Immature natural killer cell (primary cell): ENCODE data around the gene CCNK. TPM values are rescaled to one million over a fixed set of nuclear protein-coding genes. Genes with fewer than 3 reads are reported as not detected.

Experiments used
- DNase-seq, 3 donors: peaks; one replicate each; pipeline ENCODE4 v3.0.0; 2022; ENCODE audit warnings: mixed read lengths in 1 of 3
- H3K27ac Mint-ChIP-seq, 6 donors: one replicate each; pipeline ENCODE4 v1.8.0; 2020; ENCODE audit warnings: mixed read lengths in 6 of 6, mild to moderate bottlenecking in 5 of 6, inconsistent platforms in 4 of 6, moderate library complexity in 3 of 6
- H3K27me3 Mint-ChIP-seq, 3 donors: one replicate each; pipeline ENCODE4 v1.8.0; 2020 to 2021; ENCODE audit warnings: low read depth in 3 of 3, mild to moderate bottlenecking in 3 of 3, mixed read lengths in 3 of 3, moderate library complexity in 3 of 3, inconsistent platforms in 1 of 3
- H3K36me3 Mint-ChIP-seq, 3 donors: one replicate each; pipeline ENCODE4 v1.8.0; 2020; ENCODE audit warnings: mixed read lengths in 3 of 3, inconsistent platforms in 2 of 3, mild to moderate bottlenecking in 2 of 3
- H3K4me1 Mint-ChIP-seq, 2 donors: one replicate each; pipeline ENCODE4 v1.8.0; 2020; ENCODE audit warnings: inconsistent platforms in 2 of 2, mild to moderate bottlenecking in 2 of 2, mixed read lengths in 2 of 2, moderate library complexity in 1 of 2
- H3K4me3 Mint-ChIP-seq, 5 donors: one replicate each; pipeline ENCODE4 v1.8.0; 2020; ENCODE audit warnings: mild to moderate bottlenecking in 5 of 5, mixed read lengths in 5 of 5, inconsistent platforms in 3 of 5, moderate library complexity in 3 of 5
- H3K9me3 Mint-ChIP-seq, 6 donors: one replicate each; pipeline ENCODE4 v1.8.0; 2020; ENCODE audit warnings: mild to moderate bottlenecking in 6 of 6, mixed read lengths in 6 of 6, inconsistent platforms in 4 of 6, moderate library complexity in 3 of 6
- polyA plus RNA-seq, 3 donors: library from polyadenylated mRNA; unstranded; fragments of 300-500 nt; fragmentation: Illumina TruSeq; gene quantifications; one replicate each; pipeline ENCODE4 v1.2.3, GENCODE V29; 2021

The CCNK gene
- 10 to 100 TPM in 2 of 3 donors, 1 to 10 TPM in 1; 5.8 to 32.9 (median 13.2) TPM for polyA plus RNA-seq

DNA sequence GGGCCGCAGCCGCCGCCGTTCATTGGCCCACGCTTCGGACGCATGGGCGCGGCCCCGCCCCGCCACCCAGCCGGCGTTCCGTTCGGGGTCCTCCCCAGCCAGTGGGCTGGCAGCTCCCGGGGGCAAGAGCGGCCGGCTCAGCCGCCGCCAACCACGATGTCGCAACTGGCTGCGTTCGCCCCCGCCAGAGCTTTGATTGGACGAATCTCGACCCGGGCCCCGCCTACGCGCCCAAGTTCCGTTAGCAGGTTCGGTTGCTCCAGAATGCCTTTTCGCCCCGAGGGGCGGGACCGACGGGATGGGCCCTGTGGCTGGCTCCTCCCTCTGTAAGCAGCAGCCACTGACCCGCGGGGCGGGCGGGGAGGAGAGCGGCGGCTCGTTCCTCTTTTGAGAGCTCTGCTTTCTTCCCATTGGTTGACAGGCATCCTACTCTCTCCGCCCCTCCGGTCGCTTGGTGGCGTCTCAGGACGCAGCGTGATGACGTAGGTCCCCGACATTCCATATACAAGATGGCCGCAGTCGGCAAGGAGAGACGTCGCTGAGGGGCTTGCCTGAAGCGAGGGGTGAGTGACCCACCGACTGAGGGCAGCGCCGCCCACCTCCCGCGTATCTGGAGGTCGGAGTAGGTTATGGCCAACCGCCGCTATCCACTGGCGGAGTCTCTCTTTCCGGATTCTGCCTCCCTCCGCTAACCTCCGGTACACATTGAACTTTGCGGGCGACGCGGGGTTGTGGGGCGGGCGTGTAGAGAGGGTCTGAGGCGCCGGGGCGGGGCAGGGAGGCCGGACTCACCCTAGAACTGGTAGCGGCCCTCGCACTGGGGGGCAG is at the start of gene CCNK:
Gene CCNK, plus strand, starts transcription at position 493 of the 828 bp plus-strand sequence. CDS start 11,269 bp downstream, outside the sequence.
- peak; percentile 100 for DNase-seq
- Mint-ChIP-seq H3K36me3 (no peaks in the 10 kb centered on the region), H3K4me3 (peak within 1 kb of the TSS; percentile 93 to 100 (median 99)), H3K4me1 (peaks cover 65 to 85% of the 10 kb centered on the region in 2 donors), H3K27ac (peak within 1 kb of the TSS; percentile 96 to 98 (median 98)), H3K27me3 (peaks cover 6 to 17% (median 9%) of the 10 kb centered on the region in 3 donors), H3K9me3 (no peaks in the 10 kb centered on the region)

DNA sequence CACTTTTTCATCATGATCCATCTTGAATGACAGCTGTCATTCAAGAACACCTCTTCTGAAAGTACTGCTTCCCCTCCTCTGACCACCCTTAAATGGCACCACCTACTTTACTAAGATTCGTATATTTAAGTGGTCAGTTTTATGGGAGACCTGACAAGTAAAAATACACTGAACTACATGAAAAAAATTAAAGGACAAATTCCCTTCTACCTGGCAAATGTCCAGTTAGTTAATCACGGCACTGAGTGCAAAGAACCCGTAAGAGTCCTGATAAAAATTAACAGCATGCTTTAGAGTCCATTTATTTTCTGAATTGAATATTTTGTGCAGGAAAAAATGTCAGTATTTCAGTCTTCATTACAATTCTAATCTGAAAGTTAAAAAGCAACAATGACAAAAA is 49.2 kb upstream of the CCNK start:
- DNase-seq, result no peak
- Mint-ChIP-seq H3K36me3 (peaks cover 22 to 57% (median 36%) of the 10 kb centered on the region in 3 donors), H3K4me1 (peaks cover 81 to 95% of the 10 kb centered on the region in 2 donors), H3K27ac (peak overlapping the region in 5 of 6 donors; percentile 3 to 59 (median 56)), H3K4me3 (no peak overlapping the region), H3K9me3 (no peaks in the 10 kb centered on the region), H3K27me3 (peaks cover 0 to 10% (median 0%) of the 10 kb centered on the region in 3 donors)

DNA sequence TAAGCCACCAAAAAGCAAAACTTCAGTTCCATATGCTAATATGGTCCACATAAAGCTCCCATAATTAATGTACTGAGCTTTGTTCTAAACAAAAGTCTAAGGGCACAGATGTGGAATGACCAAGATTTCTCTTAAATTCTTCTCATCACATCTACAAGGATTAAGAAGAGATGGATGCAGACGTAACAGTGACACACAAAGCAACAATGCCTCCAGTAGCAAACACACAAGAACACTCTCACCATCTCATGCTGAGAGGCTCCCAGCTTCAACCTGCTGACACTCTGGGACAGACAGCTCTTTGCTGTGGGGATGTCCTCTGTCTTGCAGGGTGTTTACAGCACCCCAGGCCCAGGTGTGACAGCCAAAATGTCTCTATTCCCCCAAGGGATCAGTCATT is 48.7 kb upstream of the CCNK start:
- peak overlapping the region; percentile 40 to 82 (median 58) for H3K27ac Mint-ChIP-seq
- H3K27me3 Mint-ChIP-seq, result peaks cover 0 to 12% (median 3%) of the 10 kb centered on the region in 3 donors
- H3K4me1 Mint-ChIP-seq, result peaks cover 85 to 97% of the 10 kb centered on the region in 2 donors
- H3K9me3 Mint-ChIP-seq, result no peaks in the 10 kb centered on the region
- DNase-seq, result no peak
- peaks cover 22 to 54% (median 35%) of the 10 kb centered on the region in 3 donors for H3K36me3 Mint-ChIP-seq
- H3K4me3 Mint-ChIP-seq, result no peak overlapping the region

DNA sequence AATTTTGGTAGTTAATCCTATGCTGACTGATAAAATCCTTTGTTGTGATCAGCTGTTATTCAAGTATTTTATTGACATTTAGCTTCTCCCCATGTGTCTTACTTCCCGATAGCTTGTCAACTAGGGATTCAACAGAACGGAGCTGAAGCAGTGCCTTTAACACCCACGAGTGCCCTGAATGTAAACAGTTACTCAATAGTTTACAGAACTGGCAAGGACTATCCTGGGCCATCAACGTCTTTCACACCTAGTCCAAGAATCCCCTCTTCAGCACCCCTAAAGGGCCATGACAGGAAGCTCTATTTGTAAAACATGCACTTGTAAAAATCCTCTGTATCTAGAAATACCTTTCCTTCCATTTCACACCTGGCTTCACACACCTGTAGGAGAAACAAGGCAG is 45.9 kb upstream of the CCNK start:
- H3K4me3 Mint-ChIP-seq, result peak overlapping the region; percentile 68 to 88 (median 81)
- peaks cover 0 to 10% (median 4%) of the 10 kb centered on the region in 3 donors for H3K27me3 Mint-ChIP-seq
- no peaks in the 10 kb centered on the region for H3K9me3 Mint-ChIP-seq
- peak overlapping the region; percentile 90 to 97 (median 94) for H3K27ac Mint-ChIP-seq
- H3K4me1 Mint-ChIP-seq, result peaks cover 83 to 97% of the 10 kb centered on the region in 2 donors
- H3K36me3 Mint-ChIP-seq, result peaks cover 17 to 47% (median 21%) of the 10 kb centered on the region in 3 donors
- DNase-seq, result peak in 1 of 3 donors; percentile 20

DNA sequence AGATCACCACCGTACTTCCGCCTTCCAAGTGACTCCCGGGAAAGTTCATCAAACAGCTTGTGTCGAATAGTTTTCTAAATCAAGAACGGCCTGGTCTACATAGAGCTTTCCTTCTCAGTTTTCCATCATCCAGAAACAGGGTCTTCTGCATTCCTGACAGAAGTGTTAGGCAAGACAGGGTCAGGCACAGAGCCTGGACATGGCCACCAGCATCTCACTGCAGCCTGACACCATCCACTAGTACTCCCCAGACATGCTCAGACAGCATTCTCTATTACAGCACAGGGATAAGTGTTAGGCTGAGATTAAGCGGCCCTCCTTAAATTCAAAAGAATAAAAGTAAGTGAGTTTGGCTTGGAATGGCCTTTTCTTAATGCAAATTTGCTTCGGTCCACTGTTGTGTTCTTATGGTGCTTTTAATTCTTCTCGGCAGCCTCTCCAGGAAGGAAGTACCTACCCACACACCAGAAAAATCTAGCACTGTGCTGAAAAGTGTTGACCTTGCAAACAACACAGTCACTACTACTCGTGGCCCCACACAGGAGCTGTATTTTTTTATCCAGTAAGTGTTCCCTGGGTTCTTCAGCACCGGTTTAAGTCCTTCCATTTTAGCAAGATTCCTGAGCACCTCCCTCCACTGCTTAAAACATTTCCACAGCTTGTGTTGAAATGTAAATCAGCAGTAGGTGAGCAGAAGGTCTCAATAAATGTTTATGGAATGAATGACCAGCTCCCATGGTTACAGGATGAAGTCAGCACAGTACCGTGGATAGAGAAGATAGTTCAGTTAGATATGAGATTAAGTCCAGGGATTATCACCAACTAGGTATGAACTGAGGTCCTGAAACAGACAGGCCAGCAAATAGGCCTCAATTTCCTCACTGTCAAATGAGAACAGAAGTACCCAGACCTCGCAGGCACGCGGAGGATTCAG is 44.7 kb upstream of the CCNK start:
- peaks cover 0 to 12% (median 4%) of the 10 kb centered on the region in 3 donors for H3K27me3 Mint-ChIP-seq
- H3K27ac Mint-ChIP-seq, result peak overlapping the region; percentile 90 to 97 (median 94)
- peak; percentile 42 to 50 (median 48) for DNase-seq
- H3K9me3 Mint-ChIP-seq, result no peaks in the 10 kb centered on the region
- H3K36me3 Mint-ChIP-seq, result peaks cover 22 to 41% (median 25%) of the 10 kb centered on the region in 3 donors
- peaks cover 85 to 97% of the 10 kb centered on the region in 2 donors for H3K4me1 Mint-ChIP-seq
- H3K4me3 Mint-ChIP-seq, result peak overlapping the region; percentile 80 to 88 (median 83)

DNA sequence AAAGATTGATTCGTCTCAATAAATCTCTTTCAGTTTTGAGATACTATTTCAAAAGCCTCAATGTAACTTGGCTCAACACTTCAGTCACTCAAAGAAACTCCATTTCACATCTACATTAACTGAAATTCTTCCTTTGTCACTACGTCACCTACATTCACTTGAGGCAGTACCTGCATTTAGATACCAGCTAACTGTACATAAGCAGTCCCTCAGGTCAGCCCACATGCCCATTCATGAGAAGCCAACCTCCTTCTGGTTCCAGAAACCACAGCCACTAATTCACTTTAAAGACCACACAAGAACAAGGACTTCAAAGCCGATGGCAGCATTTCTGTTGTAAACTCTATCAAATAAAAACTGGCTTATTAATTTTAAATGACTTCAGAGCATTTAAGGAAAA is 43.5 kb upstream of the CCNK start:
- Mint-ChIP-seq H3K27ac (peak overlapping the region; percentile 90 to 97 (median 94)), H3K4me3 (peak overlapping the region; percentile 80 to 88 (median 83))

DNA sequence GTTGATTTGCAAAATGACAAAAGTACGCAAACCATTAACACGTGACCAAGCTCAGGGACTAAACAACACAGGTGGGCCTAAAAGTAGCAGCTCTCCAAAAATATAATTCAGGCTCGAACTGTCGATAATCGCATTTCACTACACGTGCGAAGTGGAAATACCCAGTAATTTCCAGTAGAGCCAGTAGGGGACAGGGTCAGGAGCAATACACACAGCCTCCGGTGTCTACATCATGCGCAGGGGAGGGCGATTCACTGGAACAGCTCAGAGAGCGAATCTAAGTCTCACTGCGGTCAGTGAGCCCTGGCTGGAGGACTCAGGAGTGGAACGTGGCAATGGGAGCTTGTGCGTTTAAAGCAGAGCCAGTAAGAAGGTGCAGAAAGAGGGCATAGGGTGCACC is 40.9 kb upstream of the CCNK start:
- Mint-ChIP-seq H3K4me1 (peaks cover 74 to 86% of the 10 kb centered on the region in 2 donors), H3K9me3 (no peaks in the 10 kb centered on the region)

More for the DNA sequence above, 43.5 kb upstream of the CCNK start:
- no peaks in the 10 kb centered on the region for H3K9me3 Mint-ChIP-seq
- H3K27me3 Mint-ChIP-seq, result peaks cover 0 to 14% (median 4%) of the 10 kb centered on the region in 3 donors
- no peak for DNase-seq
- H3K36me3 Mint-ChIP-seq, result peaks cover 27 to 47% (median 28%) of the 10 kb centered on the region in 3 donors
- peaks cover 89 to 97% of the 10 kb centered on the region in 2 donors for H3K4me1 Mint-ChIP-seq

DNA sequence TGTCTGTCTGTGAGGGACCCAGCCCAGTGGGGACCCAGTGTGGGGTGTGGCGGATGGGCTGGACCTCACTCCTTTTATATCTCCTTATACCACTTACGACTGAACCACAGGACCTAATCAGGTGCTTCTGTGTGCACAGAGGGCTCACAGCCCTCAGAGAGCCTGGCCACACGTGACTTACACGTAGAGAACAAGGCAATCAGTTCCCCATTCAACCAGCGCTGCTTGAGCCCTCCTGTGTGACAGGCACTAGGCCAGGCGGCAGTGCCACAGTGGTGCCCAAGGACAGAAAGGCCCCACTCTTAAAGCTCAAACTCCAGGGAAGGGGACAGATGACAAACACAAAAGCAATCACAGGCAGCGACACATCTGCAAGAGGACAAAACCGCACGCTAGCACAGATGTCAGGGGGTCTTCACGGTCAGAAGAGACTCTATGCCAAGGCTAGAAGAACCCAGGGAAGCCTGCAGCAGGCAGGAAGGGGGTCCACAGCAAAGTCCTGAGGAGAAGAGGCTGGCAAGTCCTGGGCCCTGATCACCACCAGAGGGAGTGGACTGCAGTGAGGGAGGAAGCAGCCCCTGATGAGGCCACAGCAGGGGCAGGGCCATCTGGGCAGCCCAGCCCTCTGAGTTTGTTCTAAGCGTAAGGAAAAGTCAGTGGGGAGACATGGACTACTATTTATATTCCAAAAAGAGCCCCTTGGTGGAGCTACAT is 39.9 kb upstream of the CCNK start:
- H3K9me3 Mint-ChIP-seq, result no peaks in the 10 kb centered on the region
- H3K27ac Mint-ChIP-seq, result peak overlapping the region; percentile 82 to 94 (median 86)
- H3K27me3 Mint-ChIP-seq, result peaks cover 0 to 9% (median 4%) of the 10 kb centered on the region in 3 donors
- H3K4me1 Mint-ChIP-seq, result peaks cover 67 to 86% of the 10 kb centered on the region in 2 donors
- DNase-seq, result peak in 1 of 3 donors; percentile 19
- H3K36me3 Mint-ChIP-seq, result peaks cover 26 to 54% (median 32%) of the 10 kb centered on the region in 3 donors
- peak overlapping the region; percentile 53 to 78 (median 67) for H3K4me3 Mint-ChIP-seq

More for the DNA sequence above, 40.9 kb upstream of the CCNK start:
- Mint-ChIP-seq H3K36me3 (peaks cover 22 to 47% (median 30%) of the 10 kb centered on the region in 3 donors), H3K27me3 (peaks cover 0 to 12% (median 4%) of the 10 kb centered on the region in 3 donors), H3K4me3 (peak overlapping the region in 2 of 5 donors; percentile 25 to 34), H3K27ac (peak overlapping the region; percentile 66 to 84 (median 76))
- DNase-seq, result no peak

DNA sequence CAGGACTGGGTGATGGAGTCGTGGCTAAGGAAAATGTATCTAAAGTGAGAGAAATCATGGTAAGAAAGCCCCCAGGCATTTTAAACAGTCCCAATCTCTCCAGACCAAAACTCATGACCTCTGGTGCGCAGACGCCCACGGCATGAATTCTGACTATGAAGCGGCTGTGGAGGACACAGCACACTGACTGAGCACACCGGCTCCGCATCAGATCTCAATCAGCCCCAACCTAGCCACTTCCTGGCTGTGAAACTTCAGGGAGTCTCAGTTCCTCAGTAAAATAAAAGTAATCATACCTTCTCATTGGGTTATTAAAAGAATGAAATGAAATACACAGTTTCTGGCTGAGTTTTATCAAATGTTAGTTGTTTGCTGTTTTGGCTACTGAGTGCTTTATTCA is 39.3 kb upstream of the CCNK start:
- Mint-ChIP-seq H3K4me1 (peaks cover 67 to 85% of the 10 kb centered on the region in 2 donors), H3K9me3 (no peaks in the 10 kb centered on the region), H3K27ac (peak overlapping the region; percentile 82 to 94 (median 86)), H3K4me3 (peak overlapping the region; percentile 53 to 78 (median 67)), H3K27me3 (peaks cover 0 to 9% (median 4%) of the 10 kb centered on the region in 3 donors), H3K36me3 (peaks cover 29 to 57% (median 35%) of the 10 kb centered on the region in 3 donors)
- DNase-seq, result no peak

DNA sequence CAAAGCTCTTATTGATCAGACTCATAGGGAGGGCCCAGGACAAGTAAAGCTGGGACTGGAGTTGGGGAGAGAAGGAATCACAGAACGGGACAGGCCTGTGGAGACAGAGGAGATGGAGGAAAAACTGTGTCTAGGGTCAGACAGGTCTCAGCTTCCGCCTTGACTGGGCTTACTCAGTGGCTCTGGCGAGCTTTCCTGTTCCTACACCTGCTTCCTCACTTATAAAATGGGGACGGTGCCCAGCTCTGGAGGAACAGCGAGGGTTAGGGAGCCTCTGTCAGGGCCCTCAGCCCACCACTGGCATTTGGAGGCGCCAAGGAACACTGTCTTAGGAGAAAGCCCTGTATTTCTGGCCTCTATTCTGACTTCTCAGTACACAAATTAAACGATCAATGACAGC is 35.3 kb upstream of the CCNK start:
- DNase-seq, result no peak
- peaks cover 70 to 84% of the 10 kb centered on the region in 2 donors for H3K4me1 Mint-ChIP-seq
- H3K4me3 Mint-ChIP-seq, result no peak overlapping the region
- no peaks in the 10 kb centered on the region for H3K9me3 Mint-ChIP-seq
- H3K27me3 Mint-ChIP-seq, result peaks cover 0 to 3% (median 0%) of the 10 kb centered on the region in 3 donors
- H3K36me3 Mint-ChIP-seq, result peaks cover 32 to 58% (median 36%) of the 10 kb centered on the region in 3 donors
- H3K27ac Mint-ChIP-seq, result peak overlapping the region in 5 of 6 donors; percentile 65 to 84 (median 71)

DNA sequence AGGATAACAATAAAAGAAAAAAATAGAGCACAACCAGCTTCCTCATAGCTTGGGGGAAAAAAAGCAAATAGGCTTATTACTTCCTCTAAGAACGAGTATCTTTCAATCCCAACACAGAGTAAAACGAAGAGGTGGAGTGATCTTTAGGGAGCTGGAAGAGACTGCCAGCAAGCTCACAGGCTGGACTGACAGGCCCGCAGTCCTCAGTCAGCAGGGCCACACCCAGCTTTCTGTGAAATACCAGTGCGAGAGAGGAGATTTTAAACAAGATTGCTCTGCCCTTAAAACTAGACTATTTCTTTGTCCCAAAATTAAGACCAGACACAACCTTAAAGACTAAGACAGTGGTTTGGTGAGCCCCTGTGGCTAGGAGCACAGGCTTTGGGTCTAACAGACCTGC is 33.5 kb upstream of the CCNK start:
- Mint-ChIP-seq H3K27me3 (peaks cover 0 to 2% (median 0%) of the 10 kb centered on the region in 3 donors), H3K4me1 (peaks cover 67 to 84% of the 10 kb centered on the region in 2 donors), H3K27ac (peak overlapping the region; percentile 81 to 97 (median 91)), H3K36me3 (peaks cover 29 to 53% (median 35%) of the 10 kb centered on the region in 3 donors), H3K9me3 (no peaks in the 10 kb centered on the region), H3K4me3 (peak overlapping the region; percentile 42 to 82 (median 66))
- DNase-seq, result no peak

DNA sequence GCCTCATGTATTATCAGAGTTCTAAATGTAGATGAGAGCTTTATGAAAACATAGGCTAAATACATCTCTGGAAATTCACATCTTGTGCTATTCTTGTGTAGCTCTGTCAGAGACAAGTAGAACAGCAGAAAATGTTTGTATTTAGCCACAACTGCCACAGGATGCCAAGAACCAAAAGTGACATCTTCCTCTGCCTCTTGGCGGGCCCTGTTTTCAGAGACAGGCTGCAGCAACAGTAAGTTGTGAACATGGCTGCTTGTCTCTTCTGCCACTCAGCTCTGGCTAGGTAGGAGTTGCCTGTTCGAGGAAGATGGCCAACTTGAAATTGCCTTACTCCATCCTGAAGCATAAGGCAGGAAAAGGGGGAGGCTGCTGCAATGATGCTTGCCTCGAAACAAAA is 30.9 kb upstream of the CCNK start:
- peak in 2 of 3 donors; percentile 24 to 31 for DNase-seq
- Mint-ChIP-seq H3K9me3 (no peaks in the 10 kb centered on the region), H3K27ac (peak overlapping the region; percentile 81 to 97 (median 91)), H3K4me1 (peaks cover 72 to 73% of the 10 kb centered on the region in 2 donors), H3K27me3 (peaks cover 0 to 2% (median 0%) of the 10 kb centered on the region in 3 donors), H3K4me3 (peak overlapping the region; percentile 55 to 82 (median 66)), H3K36me3 (peaks cover 29 to 50% (median 38%) of the 10 kb centered on the region in 3 donors)
